Small intestine (tissue), 7 donors: Measurements from ENCODE around the gene PDE6C. TPM values are rescaled to one million over a fixed set of nuclear protein-coding genes. Genes with fewer than 3 reads are reported as not detected.

Experiments
- DNase-seq, 2 donors: peaks; one replicate each; pipeline versions ENCODE4 v3.0.0 to v3.0.0-alpha.2; 2013
- FAIRE-seq: peaks from 2 replicates; lab custom pipeline; 2012; peaks lifted over from hg19 to GRCh38; lab: Jason Lieb, UNC
- H3K27ac ChIP-seq, 3 donors: one replicate each; pipeline ENCODE4 v1.5.1; 2013; ENCODE audit warnings: low read length in 2 of 3, mild to moderate bottlenecking in 2 of 3, control low read depth in 1 of 3, inconsistent platforms in 1 of 3, low read depth in 1 of 3, moderate library complexity in 1 of 3
- H3K27me3 ChIP-seq, 3 donors: one replicate each; pipeline ENCODE4 v1.6.1; 2013; ENCODE audit warnings: low read length in 3 of 3, inconsistent platforms in 1 of 3; ENCODE audit not compliant: control insufficient read depth in 3 of 3, insufficient read depth in 3 of 3
- H3K36me3 ChIP-seq, 3 donors: one replicate each; pipeline ENCODE4 v1.6.1; 2013; ENCODE audit warnings: low read length in 3 of 3, inconsistent platforms in 1 of 3, low read depth in 1 of 3, mild to moderate bottlenecking in 1 of 3, moderate library complexity in 1 of 3; ENCODE audit not compliant: control insufficient read depth in 3 of 3, insufficient read depth in 2 of 3
- H3K4me1 ChIP-seq, 3 donors: one replicate each; pipeline ENCODE4 v1.6.1; 2013; ENCODE audit warnings: low read length in 2 of 3, inconsistent platforms in 1 of 3, low read depth in 1 of 3, mild to moderate bottlenecking in 1 of 3, moderate library complexity in 1 of 3; ENCODE audit not compliant: control insufficient read depth in 3 of 3, insufficient read depth in 2 of 3
- H3K4me3 ChIP-seq, 3 donors: one replicate each; pipeline ENCODE4 v1.5.1; 2013; ENCODE audit warnings: low read length in 3 of 3, control low read depth in 1 of 3, inconsistent platforms in 1 of 3, low read depth in 1 of 3, mild to moderate bottlenecking in 1 of 3, moderate library complexity in 1 of 3
- H3K9me3 ChIP-seq, 2 donors: one replicate each; pipeline ENCODE4 v1.6.1; 2013; ENCODE audit warnings: low read depth in 1 of 2, low read length in 1 of 2; ENCODE audit not compliant: control insufficient read depth in 2 of 2, insufficient read depth in 1 of 2
- WGBS, 3 donors: extraction: QIAGEN DNeasy Blood & Tissue Kit; methylation state at CpG; one replicate each; pipeline ENCODE4 v1.1.7; 2013; 5-methylcytosine and 5-hydroxymethylcytosine counted together
- polyA plus RNA-seq, 4 donors: library from polyadenylated mRNA; stranded (reverse) in 3 of 4; unstranded in 1 of 4; fragments of 200-250 nt in 3 of 4; fragments of 120-200 nt in 1 of 4; gene quantifications; one replicate each; pipeline versions ENCODE4 v1.2.1 to v1.2.3, GENCODE V29; 2013
- donor health status: healthy with polysubstance abuse.
- donor health status: control.
- donor health status: control.
- donor health status: Bipolar disorder and iron deficiency.
- donor health status: healthy.

The PDE6C gene
- polyA plus RNA-seq, 4 donors: 0.28 TPM; not detected in 3

- 0 to 3% (median 1%) methylated on average over 12 of the region's 12 CpGs for WGBS, 3 donors
- Histone ChIP-seq H3K27ac (peak overlapping the region; percentile 73 to 88 (median 79)), H3K9me3 (no peaks in the 10 kb centered on the region), H3K27me3 (no peaks in the 10 kb centered on the region), H3K4me3 (peak overlapping the region; percentile 65 to 72 (median 72)), H3K36me3 (peaks cover 0 to 7% (median 4%) of the 10 kb centered on the region in 3 donors), H3K4me1 (peaks cover 0 to 11% (median 2%) of the 10 kb centered on the region in 3 donors)
- DNase-seq (peak in 1 of 2 donors; percentile 18), FAIRE-seq (no peak)
Measured at GRCh38 chr10:93703066-93703465, 90.7 kb downstream of the PDE6C start.

GRCh38 chr10:93703841-93704240 is 91.5 kb downstream of the PDE6C start:
- no peaks in the 10 kb centered on the region for H3K9me3 ChIP-seq
- WGBS, 3 donors: 38 to 78% (median 58%) methylated on average over 1 of the region's 1 CpG
- H3K27me3 ChIP-seq: no peaks in the 10 kb centered on the region
- no peak overlapping the region for H3K27ac ChIP-seq
- FAIRE-seq (no peak), DNase-seq (no peak)
- no peak overlapping the region for H3K4me3 ChIP-seq
- H3K36me3 ChIP-seq: peaks cover 0 to 4% (median 3%) of the 10 kb centered on the region in 3 donors
- H3K4me1 ChIP-seq: peaks cover 0 to 11% (median 2%) of the 10 kb centered on the region in 3 donors

GRCh38 chr10:93704451-93704850 is 92.1 kb downstream of the PDE6C start:
- no peak for FAIRE-seq
- Histone ChIP-seq H3K36me3 (peaks cover 0 to 2% (median under 1%) of the 10 kb centered on the region in 3 donors), H3K4me1 (peaks cover 0 to 11% (median 2%) of the 10 kb centered on the region in 3 donors), H3K27ac (no peak overlapping the region), H3K4me3 (no peak overlapping the region), H3K27me3 (no peaks in the 10 kb centered on the region), H3K9me3 (no peaks in the 10 kb centered on the region)
- no peak for DNase-seq
- WGBS, 3 donors: 91 to 93% (median 93%) methylated on average over 5 of the region's 5 CpGs

DNA sequence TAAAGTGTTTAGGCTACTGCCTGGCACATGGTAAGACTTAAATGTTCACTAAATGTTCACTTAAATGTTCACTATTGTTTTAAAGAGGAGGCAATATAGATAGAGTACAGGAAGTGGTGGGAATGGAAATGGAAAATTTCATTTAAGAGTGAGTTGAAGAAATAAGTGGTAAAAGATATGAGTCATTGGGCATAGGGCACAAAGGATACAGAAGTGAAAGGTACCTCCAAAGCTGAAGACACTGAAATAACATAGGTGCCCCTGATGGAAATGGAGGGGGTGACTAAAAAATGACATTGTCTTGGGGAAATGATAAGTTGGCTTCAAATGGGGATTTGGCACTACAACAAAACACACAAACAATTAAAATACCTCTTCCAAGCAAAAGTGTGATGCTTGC is 95.3 kb downstream of the PDE6C start:
- Histone ChIP-seq H3K4me1 (no peaks in the 10 kb centered on the region), H3K27me3 (no peaks in the 10 kb centered on the region), H3K9me3 (no peaks in the 10 kb centered on the region), H3K4me3 (no peak overlapping the region), H3K27ac (no peak overlapping the region), H3K36me3 (no peaks in the 10 kb centered on the region)
- no peak for DNase-seq
- no peak for FAIRE-seq

- Histone ChIP-seq H3K4me1 (no peaks in the 10 kb centered on the region), H3K9me3 (no peaks in the 10 kb centered on the region), H3K4me3 (no peak overlapping the region), H3K27ac (no peak overlapping the region), H3K36me3 (no peaks in the 10 kb centered on the region), H3K27me3 (no peaks in the 10 kb centered on the region)
- DNase-seq (peak; percentile 5 to 41), FAIRE-seq (no peak)
- 50 to 63% (median 61%) methylated on average over 5 of the region's 5 CpGs for WGBS, 3 donors
Measured at GRCh38 chr10:93710333-93710909, 98.1 kb downstream of the PDE6C start.

- Histone ChIP-seq H3K27me3 (no peaks in the 10 kb centered on the region), H3K4me3 (no peak overlapping the region)
- WGBS, 3 donors: 80 to 89% (median 87%) methylated on average over 3 of the region's 3 CpGs
Measured at GRCh38 chr10:93711891-93712290, 99.6 kb downstream of the PDE6C start.

GRCh38 chr10:93712593-93712992 is 100.3 kb downstream of the PDE6C start:
- FAIRE-seq (no peak), DNase-seq (no peak)
- Histone ChIP-seq H3K27me3 (no peaks in the 10 kb centered on the region), H3K36me3 (no peaks in the 10 kb centered on the region), H3K9me3 (no peaks in the 10 kb centered on the region), H3K4me3 (no peak overlapping the region), H3K27ac (no peak overlapping the region), H3K4me1 (no peaks in the 10 kb centered on the region)
- WGBS, 3 donors: 57 to 77% (median 60%) methylated on average over 2 of the region's 2 CpGs

More at GRCh38 chr10:93711891-93712290, 99.6 kb downstream of the PDE6C start:
- no peak overlapping the region for H3K27ac ChIP-seq
- FAIRE-seq (no peak), DNase-seq (no peak)
- no peaks in the 10 kb centered on the region for H3K9me3 ChIP-seq
- no peaks in the 10 kb centered on the region for H3K4me1 ChIP-seq
- H3K36me3 ChIP-seq: no peaks in the 10 kb centered on the region

- H3K27ac ChIP-seq: no peak overlapping the region
- H3K4me3 ChIP-seq: no peak overlapping the region
- H3K36me3 ChIP-seq: no peaks in the 10 kb centered on the region
- FAIRE-seq (no peak), DNase-seq (no peak)
- no peaks in the 10 kb centered on the region for H3K9me3 ChIP-seq
- no peaks in the 10 kb centered on the region for H3K4me1 ChIP-seq
- 77 to 89% (median 79%) methylated on average over 5 of the region's 5 CpGs for WGBS, 3 donors
- peaks cover 0 to 3% (median 0%) of the 10 kb centered on the region in 3 donors for H3K27me3 ChIP-seq
Measured at GRCh38 chr10:93715345-93715744, 103.0 kb downstream of the PDE6C start.
